A673 (cell line): ENCODE measurements around the gene BTN2A1. TPM values are rescaled to one million over a fixed set of nuclear protein-coding genes. Genes with fewer than 3 reads are reported as not detected.

ENCODE experiments used
- BruUV-seq: library from RNA; stranded (reverse); fragments of 400-500 nt; replicated peaks from 2 replicates; lab custom pipeline; 2021; lab: Mats Ljungman, UMichigan
- CTCF ChIA-PET: fragments of 300-600 bp; sonication (Branson Sonifier 250); formaldehyde crosslinking; loops from one replicate; lab custom pipeline; 2022; ENCODE audit warnings: antibody characterized with exemption; lab: Charles Lee
- POLR2A ChIA-PET: fragments of 300-600 bp; sonication (Branson Sonifier 250); formaldehyde crosslinking; loops from one replicate; lab custom pipeline; 2022; ENCODE audit warnings: antibody characterized with exemption; ENCODE audit not compliant: low non-redundant PET; lab: Charles Lee
- DNase-seq: peaks from one replicate; pipeline ENCODE4 v3.0.0-alpha.2; 2015; ENCODE audit warnings: low spot score
- H3K27ac ChIP-seq: fragments of 200-600 bp; sonication (generic); 2 replicates; pipeline ENCODE4 v1.5.1; 2016; ENCODE audit warnings: mixed run types, low read depth, mild to moderate bottlenecking, mixed read lengths, antibody characterized with exemption, low read length; ENCODE audit not compliant: poor library complexity, severe bottlenecking
- H3K27me3 ChIP-seq: fragments of 200-600 bp; sonication (generic); replicated peaks from 2 replicates; pipeline ENCODE4 v1.6.1; 2017; ENCODE audit warnings: mixed run types, low read depth, mild to moderate bottlenecking, mixed read lengths, antibody characterized with exemption, low read length; ENCODE audit not compliant: insufficient read depth, poor library complexity
- H3K36me3 ChIP-seq: fragments of 200-600 bp; sonication (generic); 2 replicates; pipeline ENCODE4 v1.6.1; 2016; ENCODE audit warnings: mixed run types, mild to moderate bottlenecking, mixed read lengths, antibody characterized with exemption, low read length; ENCODE audit not compliant: insufficient read depth, poor library complexity, severe bottlenecking
- H3K4me1 ChIP-seq: fragments of 200-600 bp; sonication (generic); 2 replicates; pipeline ENCODE4 v1.6.1; 2017; ENCODE audit warnings: mixed run types, mild to moderate bottlenecking, mixed read lengths, antibody characterized with exemption, low read length; ENCODE audit not compliant: insufficient read depth, poor library complexity, severe bottlenecking
- H3K4me3 ChIP-seq: fragments of 200-600 bp; sonication (generic); 2 replicates; pipeline ENCODE4 v1.5.1; 2016; ENCODE audit warnings: low read depth, mixed run types, mild to moderate bottlenecking, mixed read lengths, low read length; ENCODE audit not compliant: poor library complexity, severe bottlenecking
- H3K9me3 ChIP-seq: fragments of 200-600 bp; sonication (generic); 2 replicates; pipeline ENCODE4 v1.6.1; 2016; ENCODE audit warnings: mixed run types, low read depth, mild to moderate bottlenecking, mixed read lengths, antibody characterized with exemption, low read length; ENCODE audit not compliant: poor library complexity, severe bottlenecking
- CTCF ChIP-seq: fragments of 300-800, 200-600 bp; sonication (generic); conservative IDR thresholded peaks from 2 replicates; pipeline ENCODE4 v1.5.1; 2017; ENCODE audit warnings: low read depth, mild to moderate bottlenecking, antibody characterized with exemption, low read length, moderate library complexity, mixed read lengths
- EZH2 ChIP-seq: fragments of 200-600 bp; sonication (generic); IDR thresholded peaks from 2 replicates; pipeline ENCODE4 v1.6.1; 2017; ENCODE audit warnings: borderline replicate concordance, low read depth, mild to moderate bottlenecking, mixed read lengths, antibody characterized with exemption, low read length; ENCODE audit not compliant: poor library complexity, severe bottlenecking
- intact Hi-C: fragments of 100-400 bp; cut with micrococcal nuclease; formaldehyde crosslinking; loops from one replicate; pipeline ENCODE4 v1.10.0; 2022; ENCODE audit not compliant: unreplicated experiment
- total RNA-seq: library from RNA; stranded (reverse); gene quantifications from 2 replicates; pipeline ENCODE4 v1.2.3, GENCODE V29; 2021

BTN2A1 gene
- total RNA-seq, 1 experiment from 2014 or later = 32.2 TPM

GRCh38 chr6:26420688-26421171 lies 37.0 kb upstream of the BTN2A1 start:
- peak; percentile 49 for TF ChIP-seq CTCF
- no peak for TF ChIP-seq EZH2
- Histone ChIP-seq H3K27ac (peak overlapping the region; percentile 69), H3K36me3 (no peaks in the 10 kb centered on the region), H3K9me3 (no peaks in the 10 kb centered on the region), H3K4me3 (peak overlapping the region; percentile 57), H3K4me1 (peaks cover 7% of the 10 kb centered on the region), H3K27me3 (no peaks in the 10 kb centered on the region)
- peak; percentile 71 for DNase-seq
- ChIA-PET CTCF (no interaction called here), POLR2A (no interaction called here)
- intact Hi-C loops = no loop called here
- no TSS peak for BruUV-seq

GRCh38 chr6:26421259-26422144 lies 36.3 kb upstream of the BTN2A1 start:
- H3K36me3 ChIP-seq = no peaks in the 10 kb centered on the region
- POLR2A ChIA-PET = no interaction called here
- H3K27ac ChIP-seq = peak overlapping the region; percentile 69
- H3K4me1 ChIP-seq = peaks cover 7% of the 10 kb centered on the region
- DNase-seq = peak; percentile 95
- intact Hi-C loops = no loop called here
- H3K4me3 ChIP-seq = peak overlapping the region; percentile 57
- H3K27me3 ChIP-seq = no peaks in the 10 kb centered on the region
- CTCF ChIA-PET = no interaction called here
- H3K9me3 ChIP-seq = no peaks in the 10 kb centered on the region
- TSS peak; percentile 57 for BruUV-seq
- TF ChIP-seq CTCF = no peak
- no peak for TF ChIP-seq EZH2

- H3K4me1 ChIP-seq = peaks cover 7% of the 10 kb centered on the region
- peak overlapping the region; percentile 57 for H3K4me3 ChIP-seq
- intact Hi-C loops = no loop called here
- no peak overlapping the region for H3K27ac ChIP-seq
- no peak for DNase-seq
- CTCF ChIA-PET = no interaction called here
- POLR2A ChIA-PET = no interaction called here
- no peaks in the 10 kb centered on the region for H3K27me3 ChIP-seq
- no peaks in the 10 kb centered on the region for H3K36me3 ChIP-seq
- BruUV-seq = no TSS peak
- no peak for TF ChIP-seq EZH2
- TF ChIP-seq CTCF = no peak
- no peaks in the 10 kb centered on the region for H3K9me3 ChIP-seq
Observed at GRCh38 chr6:26422329-26422728, 35.4 kb upstream of the BTN2A1 start.
